ENCODE data around the gene DIP2C. TPM values are rescaled to one million over a fixed set of nuclear protein-coding genes. Genes with fewer than 3 reads are reported as not detected.

DIP2C gene
- total RNA-seq, 1 donor from 2014 or later = 10.1 TPM

DNA sequence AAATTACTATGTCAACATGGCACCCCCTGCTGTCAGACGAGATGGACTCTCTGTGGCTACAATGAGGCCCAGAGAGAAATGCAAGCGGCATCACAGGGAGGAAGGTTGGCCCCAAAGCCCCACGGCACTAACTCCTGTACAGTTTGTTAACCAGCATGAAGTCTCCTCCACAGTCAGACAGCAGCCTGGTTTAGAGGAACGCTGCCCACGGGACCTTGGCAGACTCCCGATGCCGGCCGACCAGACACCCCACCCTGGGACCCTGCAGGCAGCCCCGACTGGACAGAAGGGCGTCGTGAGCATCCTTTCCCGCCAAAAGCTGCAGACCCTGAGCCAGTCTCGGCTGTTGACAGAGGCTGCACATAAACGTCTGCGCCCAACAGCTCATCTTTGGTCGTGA lies 158.8 kb downstream of the DIP2C start:
- Histone ChIP-seq H3K79me2 (ENCODE audit: low read depth) (peaks cover 34% of the 10 kb centered on the region), H3K9ac (no peak overlapping the region), H3K36me3 (no peaks in the 10 kb centered on the region), H3K4me1 (no peaks in the 10 kb centered on the region), H3K27ac (no peak overlapping the region), H4K20me1 (ENCODE audit: low read depth) (peaks cover 78% of the 10 kb centered on the region), H3K4me2 (no peak overlapping the region), H2AFZ (replicated peaks) (no peak overlapping the region), H3K9me3 (ENCODE audit: low read depth) (no peaks in the 10 kb centered on the region), H3F3A (ENCODE audit: low read depth) (no peaks in the 10 kb centered on the region), H3K4me3 (no peak overlapping the region), H3K27me3 (no peaks in the 10 kb centered on the region)
- H3K27ac Mint-ChIP-seq = no peak overlapping the region
- peaks cover 44% of the 10 kb centered on the region for H3K4me1 Mint-ChIP-seq
- no peaks in the 10 kb centered on the region for H3K27me3 Mint-ChIP-seq (ENCODE audit: insufficient read depth, low read depth)
- H3K4me3 Mint-ChIP-seq = no peak overlapping the region
- H3K9me3 Mint-ChIP-seq = peaks cover 2% of the 10 kb centered on the region
- TF ChIP-seq EZH2phosphoT487 (IDR thresholded peaks at IDR 0.05) (no peak), EZH2 (IDR thresholded peaks at IDR 0.05) (no peak)
- TF ChIP-seq, protein P1, sequence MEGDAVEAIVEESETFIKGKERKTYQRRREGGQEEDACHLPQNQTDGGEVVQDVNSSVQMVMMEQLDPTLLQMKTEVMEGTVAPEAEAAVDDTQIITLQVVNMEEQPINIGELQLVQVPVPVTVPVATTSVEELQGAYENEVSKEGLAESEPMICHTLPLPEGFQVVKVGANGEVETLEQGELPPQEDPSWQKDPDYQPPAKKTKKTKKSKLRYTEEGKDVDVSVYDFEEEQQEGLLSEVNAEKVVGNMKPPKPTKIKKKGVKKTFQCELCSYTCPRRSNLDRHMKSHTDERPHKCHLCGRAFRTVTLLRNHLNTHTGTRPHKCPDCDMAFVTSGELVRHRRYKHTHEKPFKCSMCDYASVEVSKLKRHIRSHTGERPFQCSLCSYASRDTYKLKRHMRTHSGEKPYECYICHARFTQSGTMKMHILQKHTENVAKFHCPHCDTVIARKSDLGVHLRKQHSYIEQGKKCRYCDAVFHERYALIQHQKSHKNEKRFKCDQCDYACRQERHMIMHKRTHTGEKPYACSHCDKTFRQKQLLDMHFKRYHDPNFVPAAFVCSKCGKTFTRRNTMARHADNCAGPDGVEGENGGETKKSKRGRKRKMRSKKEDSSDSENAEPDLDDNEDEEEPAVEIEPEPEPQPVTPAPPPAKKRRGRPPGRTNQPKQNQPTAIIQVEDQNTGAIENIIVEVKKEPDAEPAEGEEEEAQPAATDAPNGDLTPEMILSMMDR (IDR thresholded peaks at IDR 0.05) = no peak
- no peak for DNase-seq (ENCODE audit: low spot score)
- peaks cover 7% of the 10 kb centered on the region for H3K36me3 Mint-ChIP-seq

DNA sequence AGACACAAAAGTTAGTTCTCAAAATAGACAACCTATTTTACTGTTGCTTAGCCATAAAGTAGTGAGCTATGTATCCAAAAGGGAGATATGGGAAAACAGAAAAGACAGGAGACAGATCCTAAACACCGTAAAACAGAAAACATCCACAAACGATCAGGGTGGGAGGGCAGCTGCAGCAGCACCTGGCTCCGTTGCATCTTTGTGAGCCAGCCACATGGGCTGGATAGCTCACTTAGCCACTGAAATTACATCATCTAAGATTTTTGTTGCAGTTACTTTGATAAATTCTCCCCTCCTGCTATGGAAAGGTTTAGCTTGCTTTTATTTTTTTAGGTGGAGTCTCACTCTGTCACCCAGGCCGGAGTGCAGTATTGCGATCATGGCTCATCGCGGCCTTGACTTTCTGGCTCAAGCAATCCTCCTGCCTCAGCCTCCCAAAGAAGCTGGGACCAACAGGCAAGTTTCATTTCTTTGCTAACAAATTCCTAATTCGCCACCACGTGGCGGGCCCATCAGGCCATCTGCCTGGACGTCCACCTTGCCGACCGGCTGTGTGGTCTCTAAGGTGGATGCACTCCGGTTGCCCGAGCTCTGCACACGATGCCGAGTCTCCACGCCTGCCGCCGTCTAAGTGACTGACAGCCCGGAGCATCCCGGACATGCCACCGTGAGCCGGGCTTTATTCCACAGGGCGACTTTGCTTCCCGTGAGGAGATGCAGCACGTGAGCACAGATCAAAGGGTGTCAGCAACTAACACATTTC lies 159.8 kb downstream of the DIP2C start:
- H3F3A ChIP-seq (ENCODE audit: low read depth) = no peaks in the 10 kb centered on the region
- no peak overlapping the region for H3K27ac Mint-ChIP-seq
- H3K36me3 ChIP-seq = no peaks in the 10 kb centered on the region
- H3K27me3 Mint-ChIP-seq (ENCODE audit: insufficient read depth, low read depth) = no peaks in the 10 kb centered on the region
- no peak overlapping the region for H3K27ac ChIP-seq
- no peaks in the 10 kb centered on the region for H3K27me3 ChIP-seq
- TF ChIP-seq EZH2phosphoT487 (IDR thresholded peaks at IDR 0.05) (no peak), EZH2 (IDR thresholded peaks at IDR 0.05) (no peak)
- TF ChIP-seq, protein P1 (IDR thresholded peaks at IDR 0.05) = no peak
- H3K9me3 Mint-ChIP-seq = peaks cover 2% of the 10 kb centered on the region
- H3K9ac ChIP-seq = no peak overlapping the region
- H3K4me1 Mint-ChIP-seq = peaks cover 43% of the 10 kb centered on the region
- peaks cover 78% of the 10 kb centered on the region for H4K20me1 ChIP-seq (ENCODE audit: low read depth)
- DNase-seq (ENCODE audit: low spot score) = no peak
- no peak overlapping the region for H3K4me3 Mint-ChIP-seq
- H3K4me2 ChIP-seq = no peak overlapping the region
- no peak overlapping the region for H2AFZ ChIP-seq (replicated peaks)
- H3K4me3 ChIP-seq = no peak overlapping the region
- H3K79me2 ChIP-seq (ENCODE audit: low read depth) = peaks cover 37% of the 10 kb centered on the region
- H3K36me3 Mint-ChIP-seq = peaks cover 7% of the 10 kb centered on the region
- H3K4me1 ChIP-seq = no peaks in the 10 kb centered on the region
- H3K9me3 ChIP-seq (ENCODE audit: low read depth) = no peaks in the 10 kb centered on the region

DNA sequence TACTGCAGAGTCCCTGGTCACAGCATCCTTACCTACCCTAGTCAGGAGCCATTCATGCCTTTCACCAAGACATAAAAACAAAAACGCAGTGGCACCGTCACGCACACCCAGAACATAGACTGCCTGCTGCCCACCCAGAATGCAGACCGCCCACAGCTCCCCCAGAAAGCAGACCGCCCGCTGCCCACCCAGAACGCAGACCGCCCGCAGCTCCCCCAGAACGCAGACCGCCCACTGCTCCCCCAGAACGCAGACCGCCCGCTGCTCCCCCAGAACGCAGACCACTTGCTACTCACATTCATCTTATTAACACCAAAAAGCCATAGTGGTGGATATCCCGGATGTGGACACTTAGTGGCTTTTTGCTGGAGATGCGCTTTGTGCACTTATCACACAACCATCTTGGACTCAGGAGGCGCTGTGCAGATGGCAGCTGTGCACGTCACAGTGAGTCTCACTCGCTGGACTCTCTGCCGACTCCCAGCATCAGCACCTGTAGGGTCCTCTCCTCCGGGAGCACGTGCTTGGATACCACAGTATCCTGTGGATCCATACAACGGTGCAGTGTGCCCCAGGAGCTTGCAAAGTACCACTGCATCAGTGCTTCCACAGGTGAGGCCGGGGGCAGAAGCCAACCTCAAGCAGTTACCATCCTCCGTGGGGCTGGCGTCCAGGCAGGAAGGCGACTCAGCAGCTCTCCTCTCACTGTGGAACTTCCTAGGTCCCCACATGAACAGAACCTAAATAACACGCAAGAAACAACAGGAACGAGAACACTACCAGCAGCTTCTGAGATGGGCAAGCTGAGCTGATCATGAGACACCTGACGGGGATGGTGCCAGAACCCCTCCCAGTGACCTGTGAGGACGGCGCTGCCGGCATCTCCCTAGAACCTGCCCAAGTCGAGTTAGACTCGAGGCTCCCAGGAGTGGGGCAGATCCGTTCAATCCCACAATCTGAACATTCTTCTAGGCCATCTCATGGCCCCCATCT lies 161.0 kb downstream of the DIP2C start:
- Mint-ChIP-seq H3K9me3 (peaks cover 2% of the 10 kb centered on the region), H3K36me3 (peaks cover 6% of the 10 kb centered on the region), H3K4me3 (no peak overlapping the region), H3K27ac (no peak overlapping the region), H3K4me1 (peaks cover 35% of the 10 kb centered on the region), H3K27me3 (ENCODE audit: insufficient read depth, low read depth) (no peaks in the 10 kb centered on the region)
- H3K9me3 ChIP-seq (ENCODE audit: low read depth) = no peaks in the 10 kb centered on the region
- no peaks in the 10 kb centered on the region for H3F3A ChIP-seq (ENCODE audit: low read depth)
- H3K36me3 ChIP-seq = no peaks in the 10 kb centered on the region
- TF ChIP-seq EZH2 (IDR thresholded peaks at IDR 0.05) (no peak), EZH2phosphoT487 (IDR thresholded peaks at IDR 0.05) (no peak)
- TF ChIP-seq, protein P1 (IDR thresholded peaks at IDR 0.05) = no peak
- no peak overlapping the region for H3K9ac ChIP-seq
- no peaks in the 10 kb centered on the region for H3K27me3 ChIP-seq
- no peak overlapping the region for H3K4me3 ChIP-seq
- DNase-seq (ENCODE audit: low spot score) = no peak
- H3K4me1 ChIP-seq = no peaks in the 10 kb centered on the region
- peaks cover 83% of the 10 kb centered on the region for H4K20me1 ChIP-seq (ENCODE audit: low read depth)
- no peak overlapping the region for H3K27ac ChIP-seq
- no peak overlapping the region for H3K4me2 ChIP-seq
- H3K79me2 ChIP-seq (ENCODE audit: low read depth) = peaks cover 48% of the 10 kb centered on the region
- H2AFZ ChIP-seq (replicated peaks) = no peak overlapping the region

Measured in neural progenitor cell (in vitro differentiated cells).